ENCODE measurements around the gene NUAK2.

- TF ChIP-seq TARDBP (IDR thresholded peaks at IDR 0.05) (no peak), BHLHE40 (IDR thresholded peaks at IDR 0.05; ENCODE audit: borderline replicate concordance) (no peak), PKNOX1 (IDR thresholded peaks at IDR 0.05) (no peak), SUZ12 (IDR thresholded peaks at IDR 0.05) (no peak), SP1 (IDR thresholded peaks at IDR 0.05) (no peak), NFRKB (IDR thresholded peaks at IDR 0.05) (no peak), HDGF (IDR thresholded peaks at IDR 0.05; ENCODE audit: borderline replicate concordance) (no peak), FOXK2 (IDR thresholded peaks at IDR 0.05) (no peak)
These were observed 18.2 kb downstream of the NUAK2 start for GRCh38 chr1:205303247-205303888.

Data from HEK293T (cell line).